Large intestine (tissue), 12 donors: Measurements from ENCODE around the gene KLK2. TPM values are rescaled to one million over a fixed set of nuclear protein-coding genes. Genes with fewer than 3 reads are reported as not detected.
A peak's percentile ranks its signal among the peaks of the same experiment; 100 is the strongest.

Experiments
- DNase-seq, 2 donors: peaks; one replicate each; pipeline versions ENCODE4 v3.0.0 to v3.0.0-alpha.2; 2013
- H3K27ac ChIP-seq: one replicate; pipeline ENCODE4 v1.5.1; 2013; ENCODE audit warnings: low read length
- H3K27me3 ChIP-seq: 2 replicates; pipeline ENCODE4 v1.6.1; 2013; ENCODE audit warnings: low read length; ENCODE audit not compliant: control insufficient read depth, insufficient read depth
- H3K36me3 ChIP-seq: 2 replicates; pipeline ENCODE4 v1.6.1; 2013; ENCODE audit warnings: low read length; ENCODE audit not compliant: control insufficient read depth, insufficient read depth
- H3K4me1 ChIP-seq: one replicate; pipeline ENCODE4 v1.6.1; 2013; ENCODE audit warnings: low read length; ENCODE audit not compliant: control insufficient read depth, insufficient read depth
- H3K4me3 ChIP-seq: one replicate; pipeline ENCODE4 v1.5.1; 2013; ENCODE audit warnings: low read length
- H3K9me3 ChIP-seq: one replicate; pipeline ENCODE4 v1.6.1; 2013; ENCODE audit warnings: mild to moderate bottlenecking, low read depth, low read length, moderate library complexity; ENCODE audit not compliant: control insufficient read depth
- WGBS: methylation state at CpG from one replicate; pipeline ENCODE4 v1.1.5; 2013; ENCODE audit warnings: low lambda C conversion rate; ENCODE audit not compliant: insufficient coverage; 5-methylcytosine and 5-hydroxymethylcytosine counted together
- long read RNA-seq, 11 donors: transcript quantifications; one replicate each; lab custom pipeline, GENCODE V29; 2026
- polyA plus RNA-seq: library from polyadenylated mRNA; unstranded; fragments of 120-200 nt; gene quantifications from one replicate; pipeline ENCODE4 v1.2.1, GENCODE V29; 2013

Gene KLK2
- 0.15 TPM for polyA plus RNA-seq
- long read RNA-seq, donor 1 = 0 reads
- long read RNA-seq, donor 2 = 0 reads
- long read RNA-seq, donor 3 = 0 reads
- long read RNA-seq, donor 4 = 0 reads
- long read RNA-seq, donor 5 = 0 reads
- long read RNA-seq, donor 6 = 0 reads
- long read RNA-seq, donor 7 = 0 reads
- long read RNA-seq, donor 8 = 0 reads
- long read RNA-seq, donor 9 = 0 reads
- long read RNA-seq, donor 10 = 0 reads
- long read RNA-seq, donor 11 = 0 reads

DNA sequence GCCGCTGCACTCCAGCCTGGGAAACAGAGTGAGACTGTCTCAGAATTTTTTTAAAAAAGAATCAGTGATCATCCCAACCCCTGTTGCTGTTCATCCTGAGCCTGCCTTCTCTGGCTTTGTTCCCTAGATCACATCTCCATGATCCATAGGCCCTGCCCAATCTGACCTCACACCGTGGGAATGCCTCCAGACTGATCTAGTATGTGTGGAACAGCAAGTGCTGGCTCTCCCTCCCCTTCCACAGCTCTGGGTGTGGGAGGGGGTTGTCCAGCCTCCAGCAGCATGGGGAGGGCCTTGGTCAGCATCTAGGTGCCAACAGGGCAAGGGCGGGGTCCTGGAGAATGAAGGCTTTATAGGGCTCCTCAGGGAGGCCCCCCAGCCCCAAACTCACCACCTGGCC, at the start of gene KLK2:
KLK2 (plus strand) TSS at position 384 of the 400 bp plus-strand sequence. CDS start 35 bp downstream, outside the sequence.
- WGBS = no CpG with 5 or more reads among the region's 3 CpGs
- Histone ChIP-seq H3K9me3 (peaks cover 3% of the 10 kb centered on the region), H3K4me1 (no peaks in the 10 kb centered on the region), H3K27me3 (peaks cover 9% of the 10 kb centered on the region), H3K4me3 (no peak within 1 kb of the TSS), H3K27ac (no peak within 1 kb of the TSS), H3K36me3 (no peaks in the 10 kb centered on the region)
- DNase-seq = no peak

DNA sequence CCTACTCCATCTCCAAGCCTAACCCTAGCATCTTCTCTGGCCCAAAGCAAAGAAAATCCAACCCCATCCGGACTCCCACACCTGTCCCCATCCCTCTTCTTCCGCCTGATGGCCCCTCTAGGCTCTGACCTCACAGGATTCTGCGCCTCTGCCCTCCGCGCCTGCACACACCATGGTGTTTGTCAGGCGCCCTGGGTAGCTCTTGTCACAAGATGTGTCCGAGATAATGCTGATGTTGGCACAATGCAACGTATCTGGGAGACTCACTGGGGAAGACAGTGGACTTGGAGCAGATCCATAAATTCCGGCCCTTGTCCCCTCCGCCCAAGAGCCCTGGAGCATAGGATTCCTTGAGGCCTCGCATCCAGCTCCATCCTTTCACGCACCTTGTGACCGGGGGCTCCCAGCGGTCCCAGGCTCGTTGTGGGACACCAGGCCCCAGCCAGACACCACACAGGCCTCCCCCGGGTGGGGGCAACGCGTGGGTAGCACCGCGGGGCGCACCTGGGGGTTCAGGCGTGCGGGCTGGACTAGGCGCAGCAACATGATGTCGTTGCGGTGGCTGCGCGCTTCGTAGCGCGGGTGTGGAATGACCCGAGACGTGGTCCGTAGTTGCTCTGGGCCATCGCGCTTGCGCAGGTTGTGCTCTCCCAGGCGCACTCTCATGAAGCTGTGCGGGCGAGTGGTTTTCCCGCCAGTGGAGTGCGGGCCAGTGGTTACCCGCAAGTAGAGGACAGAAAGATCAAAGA, 46.6 kb upstream of the KLK2 start:
- no peaks in the 10 kb centered on the region for H3K36me3 ChIP-seq
- peaks cover 5% of the 10 kb centered on the region for H3K27me3 ChIP-seq
- no peak for DNase-seq
- H3K9me3 ChIP-seq = peaks cover 5% of the 10 kb centered on the region
- H3K4me3 ChIP-seq = no peak overlapping the region
- H3K27ac ChIP-seq = no peak overlapping the region
- no CpG with 5 or more reads among the region's 43 CpGs for WGBS
- H3K4me1 ChIP-seq = peaks cover 13% of the 10 kb centered on the region

DNA sequence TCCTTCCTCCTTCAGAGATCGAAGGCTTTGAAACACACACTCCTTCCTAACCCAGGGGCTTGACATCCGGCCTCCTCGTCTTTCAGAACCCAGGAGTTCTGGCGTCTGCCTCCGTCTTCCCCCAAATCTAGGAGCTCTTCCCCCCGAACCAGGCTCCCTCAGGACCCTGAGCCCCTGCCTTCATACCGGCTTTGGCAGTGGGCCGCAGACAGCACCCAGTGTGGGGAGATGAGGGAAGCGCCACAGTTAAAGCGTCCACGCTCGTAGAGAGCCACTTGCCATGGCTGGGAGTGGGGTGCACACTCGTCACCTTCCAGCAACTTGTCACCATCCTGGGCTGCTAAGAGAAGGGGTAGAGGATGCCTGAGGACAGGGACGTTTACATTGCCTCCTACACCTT, 45.8 kb upstream of the KLK2 start:
- no CpG with 5 or more reads among the region's 14 CpGs for WGBS
- H3K27me3 ChIP-seq = peaks cover 2% of the 10 kb centered on the region

DNA sequence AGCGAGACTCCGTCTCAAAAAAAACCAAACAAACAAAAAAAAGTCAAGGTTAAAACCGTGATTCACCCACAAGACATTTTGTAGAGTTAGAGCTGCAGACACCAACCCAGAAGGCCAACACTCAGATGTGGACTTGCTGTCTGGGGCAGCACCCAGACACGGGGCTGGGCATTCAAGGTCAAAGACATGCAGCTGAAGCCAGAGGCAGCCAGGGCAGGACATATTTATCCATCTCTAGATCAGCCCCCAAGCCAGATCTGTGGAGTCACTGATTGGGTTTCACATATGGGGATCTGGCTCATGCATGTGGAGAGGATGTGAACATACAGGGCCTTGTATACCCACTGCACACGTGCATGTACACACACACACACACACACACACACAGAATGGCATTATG, 43.4 kb upstream of the KLK2 start:
- H3K9me3 ChIP-seq = peaks cover 5% of the 10 kb centered on the region
- 60% methylated on average over 1 of the region's 5 CpGs for WGBS
- peaks cover 2% of the 10 kb centered on the region for H3K27me3 ChIP-seq
- no peaks in the 10 kb centered on the region for H3K36me3 ChIP-seq
- no peak overlapping the region for H3K4me3 ChIP-seq
- no peak for DNase-seq
- H3K27ac ChIP-seq = no peak overlapping the region
- no peaks in the 10 kb centered on the region for H3K4me1 ChIP-seq

More for the DNA sequence above, 45.8 kb upstream of the KLK2 start:
- Histone ChIP-seq H3K9me3 (peaks cover 5% of the 10 kb centered on the region), H3K36me3 (no peaks in the 10 kb centered on the region), H3K4me1 (peaks cover 13% of the 10 kb centered on the region), H3K27ac (no peak overlapping the region), H3K4me3 (no peak overlapping the region)
- DNase-seq = no peak

DNA sequence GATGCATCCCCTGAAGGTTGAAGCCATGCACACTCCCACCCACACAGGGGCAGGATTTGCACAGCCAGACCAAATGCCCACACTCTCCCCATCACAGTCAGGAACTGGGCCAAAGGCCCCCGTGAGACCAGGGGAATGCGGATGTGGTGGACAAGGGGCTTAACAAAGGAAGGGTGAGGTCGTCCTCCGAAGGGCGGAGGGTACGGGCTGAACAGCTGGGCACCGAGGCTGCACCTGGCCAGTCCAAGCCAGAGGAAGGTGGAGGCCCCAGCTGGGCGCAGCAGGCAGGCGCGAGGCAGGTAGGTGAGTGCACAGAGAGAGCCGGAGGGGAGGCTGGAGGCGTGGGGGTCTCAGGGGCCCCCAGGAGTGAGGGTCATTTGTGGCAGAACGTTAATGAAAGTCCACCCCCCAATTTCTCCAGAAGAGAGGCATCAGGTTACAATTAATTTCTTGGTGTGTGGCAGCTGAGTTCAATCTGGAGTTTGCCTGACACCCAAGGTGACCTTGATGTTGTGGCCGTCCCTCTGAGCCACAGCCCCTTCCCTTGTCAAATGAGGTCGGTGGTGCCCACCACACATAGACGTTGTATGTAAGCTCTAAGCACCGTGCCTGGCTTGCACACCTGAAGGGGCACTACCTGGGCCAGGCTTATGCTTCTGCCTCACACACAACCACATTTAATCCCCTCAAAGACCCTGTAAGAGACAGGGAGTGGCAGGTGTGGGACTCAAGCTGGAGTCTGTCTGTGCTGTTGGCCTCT, 42.8 kb upstream of the KLK2 start:
- WGBS = no CpG with 5 or more reads among the region's 17 CpGs
- no peaks in the 10 kb centered on the region for H3K36me3 ChIP-seq
- H3K9me3 ChIP-seq = peaks cover 5% of the 10 kb centered on the region
- peaks cover 8% of the 10 kb centered on the region for H3K27me3 ChIP-seq
- peaks cover 2% of the 10 kb centered on the region for H3K4me1 ChIP-seq
- peak in 1 of 2 donors; percentile 22 for DNase-seq
- H3K27ac ChIP-seq = peak overlapping the region; percentile 29
- no peak overlapping the region for H3K4me3 ChIP-seq

DNA sequence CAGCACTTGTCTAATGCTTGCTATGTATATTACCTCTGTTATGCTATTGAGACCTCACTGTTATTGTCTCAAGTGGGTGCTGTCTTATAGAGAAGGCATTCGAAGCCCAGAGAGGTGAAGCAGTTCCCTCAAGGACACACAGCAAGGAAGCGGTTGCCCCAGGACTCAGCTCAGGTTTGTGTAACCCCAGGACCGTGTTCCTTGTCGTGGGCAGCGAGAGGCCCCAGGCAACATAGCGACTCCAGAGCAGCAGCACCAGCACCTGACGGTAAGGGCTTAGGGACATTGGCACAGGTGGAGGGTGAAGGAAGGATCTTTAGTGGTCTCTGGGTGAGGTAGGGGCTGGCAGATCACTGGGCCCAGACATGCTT, 42.2 kb upstream of the KLK2 start:
- DNase-seq = no peak
- H3K9me3 ChIP-seq = peaks cover 5% of the 10 kb centered on the region
- no peak overlapping the region for H3K27ac ChIP-seq
- H3K4me3 ChIP-seq = no peak overlapping the region
- WGBS = no CpG with 5 or more reads among the region's 7 CpGs
- H3K36me3 ChIP-seq = no peaks in the 10 kb centered on the region
- peaks cover 6% of the 10 kb centered on the region for H3K4me1 ChIP-seq
- H3K27me3 ChIP-seq = peaks cover 11% of the 10 kb centered on the region

DNA sequence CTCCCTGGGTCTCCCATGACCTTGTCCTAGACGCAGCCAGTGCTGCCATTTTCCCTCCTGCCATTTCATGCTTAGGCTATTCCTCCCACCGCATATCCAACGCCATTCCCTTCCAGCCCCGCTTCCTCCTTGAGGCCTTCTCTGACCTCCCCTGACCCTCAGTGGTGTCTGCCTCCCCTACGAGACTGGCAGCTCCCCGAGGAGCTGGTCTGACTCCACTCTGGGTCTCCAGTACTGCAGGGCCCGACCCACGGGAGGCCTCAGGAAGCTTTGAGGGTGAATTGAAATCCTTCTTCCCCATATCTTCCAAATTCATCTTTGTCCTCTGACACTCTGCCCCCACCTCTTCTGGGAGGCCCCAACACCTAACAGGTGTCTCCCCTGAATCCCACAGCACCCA, 40.6 kb upstream of the KLK2 start:
- peaks cover 17% of the 10 kb centered on the region for H3K27me3 ChIP-seq
- WGBS = no CpG with 5 or more reads among the region's 8 CpGs
- no peaks in the 10 kb centered on the region for H3K36me3 ChIP-seq
- no peak overlapping the region for H3K4me3 ChIP-seq
- DNase-seq = no peak
- no peaks in the 10 kb centered on the region for H3K9me3 ChIP-seq
- H3K27ac ChIP-seq = no peak overlapping the region
- peaks cover 6% of the 10 kb centered on the region for H3K4me1 ChIP-seq

DNA sequence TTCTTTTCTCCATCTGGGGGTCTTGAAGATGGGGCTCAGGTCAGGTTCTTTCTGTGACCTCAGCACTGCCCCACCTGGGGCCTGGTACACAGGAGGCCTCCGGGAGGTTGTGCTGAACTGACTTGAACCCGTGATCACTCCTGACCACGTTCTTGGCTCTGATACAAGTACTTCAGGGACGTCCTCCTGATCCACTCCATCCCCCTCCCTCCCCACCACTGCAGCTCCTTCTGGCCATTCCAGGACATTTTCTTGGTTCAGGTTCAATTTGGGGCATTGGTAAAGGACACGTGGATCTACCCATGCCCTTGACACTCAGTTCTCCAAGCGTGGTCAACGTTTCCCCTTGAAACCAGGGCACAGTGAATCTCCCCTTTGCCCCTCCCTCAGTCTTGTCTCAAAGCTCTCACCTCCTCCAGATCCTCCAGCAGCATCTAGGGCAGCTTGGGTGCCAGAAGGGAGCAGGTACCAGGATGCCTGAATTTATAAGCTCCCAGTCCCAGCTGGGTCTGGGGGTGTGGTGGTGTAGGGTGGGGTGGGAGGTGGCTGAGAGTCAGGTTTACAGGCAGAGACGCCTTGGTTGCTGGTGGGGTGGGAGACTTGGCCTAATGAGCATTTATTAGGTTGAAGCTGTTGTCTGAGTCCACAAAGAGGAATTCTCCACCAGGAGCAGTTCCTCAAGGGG, 40.0 kb upstream of the KLK2 start, which contains the start of gene KLK15:
KLK15 (minus strand) TSS at position 458 of the 685 bp plus-strand sequence. CDS start 2,082 bp downstream, outside the sequence.
- no peak for DNase-seq

DNA sequence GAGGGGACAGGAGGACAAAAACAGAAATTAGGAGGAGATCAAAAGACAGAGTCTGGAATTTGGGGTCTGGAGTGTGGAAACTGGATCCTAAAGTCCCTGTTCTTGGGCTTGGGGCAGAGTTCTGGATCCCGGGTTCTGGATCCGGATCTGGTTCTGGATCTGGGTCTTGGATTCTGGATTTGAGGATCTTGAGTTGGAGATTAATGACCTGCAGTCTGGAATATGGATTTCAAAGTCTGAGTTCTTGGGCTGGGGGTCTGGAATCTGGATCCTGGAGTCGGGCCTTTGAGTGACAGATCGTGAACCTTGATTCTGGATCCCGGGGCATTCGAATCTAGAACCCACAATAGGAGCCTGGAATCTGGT, 39.5 kb upstream of the KLK2 start:
- H3K36me3 ChIP-seq = no peaks in the 10 kb centered on the region
- peaks cover 6% of the 10 kb centered on the region for H3K4me1 ChIP-seq
- H3K27me3 ChIP-seq = peaks cover 17% of the 10 kb centered on the region
- WGBS = no CpG with 5 or more reads among the region's 6 CpGs
- no peak for DNase-seq
- no peak overlapping the region for H3K27ac ChIP-seq
- no peaks in the 10 kb centered on the region for H3K9me3 ChIP-seq
- no peak overlapping the region for H3K4me3 ChIP-seq

More for the DNA sequence above, 40.0 kb upstream of the KLK2 start, which contains the start of gene KLK15:
- H3K36me3 ChIP-seq = no peaks in the 10 kb centered on the region
- no peak within 1 kb of the TSS for H3K4me3 ChIP-seq
- H3K4me1 ChIP-seq = peaks cover 6% of the 10 kb centered on the region
- no peaks in the 10 kb centered on the region for H3K9me3 ChIP-seq
- H3K27me3 ChIP-seq = peaks cover 17% of the 10 kb centered on the region
- no CpG with 5 or more reads among the region's 8 CpGs for WGBS
- H3K27ac ChIP-seq = no peak within 1 kb of the TSS
